ENCODE measurements around the gene SYT7.

DNA sequence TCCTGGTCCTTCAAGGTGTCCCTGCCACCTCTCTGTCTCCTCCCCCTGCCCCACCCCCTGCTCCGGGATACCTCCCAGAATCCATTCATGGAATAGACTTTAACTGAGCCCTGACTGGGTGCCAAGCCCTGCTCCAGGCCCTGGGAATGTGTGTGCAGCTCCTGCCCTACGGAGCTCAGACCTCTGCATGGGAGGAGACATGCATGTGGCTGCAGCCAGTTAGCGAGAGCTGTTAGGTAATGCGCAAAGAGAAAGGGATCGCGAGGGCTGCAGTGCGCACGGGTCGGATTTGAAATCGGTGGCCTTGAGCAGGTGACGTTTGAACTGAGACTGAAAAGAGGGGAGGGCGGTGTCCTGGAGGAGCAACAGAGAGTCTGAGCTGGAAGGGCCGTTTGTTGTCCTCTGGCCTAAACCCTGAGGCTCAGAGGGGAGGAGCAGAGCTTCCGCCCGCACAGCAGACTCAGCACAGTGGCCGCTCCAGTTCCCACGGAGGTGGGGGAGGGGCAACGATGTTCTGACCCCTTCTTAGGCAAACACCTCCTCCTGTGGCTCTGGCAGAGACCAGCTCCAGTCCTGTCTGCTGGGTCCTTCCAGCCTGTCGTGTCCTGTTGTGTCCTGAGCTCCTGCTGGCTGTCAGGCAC is 92.1 kb downstream of the SYT7 start:
- TF ChIP-seq, protein P1, sequence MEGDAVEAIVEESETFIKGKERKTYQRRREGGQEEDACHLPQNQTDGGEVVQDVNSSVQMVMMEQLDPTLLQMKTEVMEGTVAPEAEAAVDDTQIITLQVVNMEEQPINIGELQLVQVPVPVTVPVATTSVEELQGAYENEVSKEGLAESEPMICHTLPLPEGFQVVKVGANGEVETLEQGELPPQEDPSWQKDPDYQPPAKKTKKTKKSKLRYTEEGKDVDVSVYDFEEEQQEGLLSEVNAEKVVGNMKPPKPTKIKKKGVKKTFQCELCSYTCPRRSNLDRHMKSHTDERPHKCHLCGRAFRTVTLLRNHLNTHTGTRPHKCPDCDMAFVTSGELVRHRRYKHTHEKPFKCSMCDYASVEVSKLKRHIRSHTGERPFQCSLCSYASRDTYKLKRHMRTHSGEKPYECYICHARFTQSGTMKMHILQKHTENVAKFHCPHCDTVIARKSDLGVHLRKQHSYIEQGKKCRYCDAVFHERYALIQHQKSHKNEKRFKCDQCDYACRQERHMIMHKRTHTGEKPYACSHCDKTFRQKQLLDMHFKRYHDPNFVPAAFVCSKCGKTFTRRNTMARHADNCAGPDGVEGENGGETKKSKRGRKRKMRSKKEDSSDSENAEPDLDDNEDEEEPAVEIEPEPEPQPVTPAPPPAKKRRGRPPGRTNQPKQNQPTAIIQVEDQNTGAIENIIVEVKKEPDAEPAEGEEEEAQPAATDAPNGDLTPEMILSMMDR (optimal IDR thresholded peaks at IDR 0.05 in 1 of 3, IDR thresholded peaks at IDR 0.05 in 1 of 3, conservative IDR thresholded peaks at IDR 0.05 in 1 of 3; ENCODE audit: extremely low read depth in 1 of 3, insufficient read depth in 2 of 3, low read length in 3 of 3) = no peak
- no peak for TF ChIP-seq EZH2 (IDR thresholded peaks at IDR 0.05; ENCODE audit: low read length)
